OCI-LY1 (cell line): Measurements from ENCODE around the gene MYO15A.

ENCODE experiments used
- CTCF ChIP-seq: fragments of 200-600 bp; sonication (generic), shearing (Covaris generic); IDR thresholded peaks from 2 replicates; pipeline ENCODE4 v1.5.1; 2017; ENCODE audit warnings: mild to moderate bottlenecking, antibody characterized with exemption, low read length, moderate library complexity, mixed read lengths
- EZH2 ChIP-seq: fragments of 200-600 bp; sonication (generic), shearing (Covaris generic); IDR thresholded peaks from 2 replicates; pipeline ENCODE4 v1.8.0; 2017; ENCODE audit warnings: borderline replicate concordance, mixed run types, mild to moderate bottlenecking, antibody characterized with exemption, low read length, moderate library complexity, mixed read lengths

- TF ChIP-seq EZH2 (no peak), CTCF (no peak)
Observed at GRCh38 chr17:18129041-18129502, 20.5 kb downstream of the MYO15A start.
